Activated CD8-positive, alpha-beta memory T cell treated with anti-CD3 and anti-CD28 coated beads, Interleukin-2, amount 50 U/mL, for 4 hours (primary cell): ENCODE data around the gene CHFR.
"Not testable (repeated sequence)": the region's sequence is repeated elsewhere in the genome, so short reads cannot be mapped to it uniquely, and the experiment has no call there.

ENCODE experiments used
- DNase-seq: peaks from one replicate; pipeline ENCODE4 v3.0.0-alpha.2; 2020

CHFR gene

DNA sequence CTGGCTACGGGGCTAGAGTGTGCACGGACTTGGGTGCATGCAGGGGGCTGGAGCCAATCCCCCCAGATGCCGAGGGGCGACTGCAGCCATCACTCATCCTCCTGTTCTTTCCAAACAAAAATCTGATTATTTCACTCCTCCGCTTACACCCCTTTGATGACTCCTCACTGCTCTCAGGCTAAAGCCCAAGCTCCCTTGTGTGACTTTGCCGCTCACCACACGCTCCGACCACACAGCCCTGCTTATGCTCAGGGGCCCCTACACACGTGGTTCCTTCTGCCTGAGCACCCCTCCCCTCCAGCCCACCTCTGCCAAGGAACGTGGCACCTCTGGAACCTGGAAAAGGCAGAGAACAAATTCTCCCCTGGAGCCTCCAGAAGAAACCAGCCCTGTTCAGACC is 13.7 kb downstream of the CHFR start:
- DNase-seq: no peak

DNA sequence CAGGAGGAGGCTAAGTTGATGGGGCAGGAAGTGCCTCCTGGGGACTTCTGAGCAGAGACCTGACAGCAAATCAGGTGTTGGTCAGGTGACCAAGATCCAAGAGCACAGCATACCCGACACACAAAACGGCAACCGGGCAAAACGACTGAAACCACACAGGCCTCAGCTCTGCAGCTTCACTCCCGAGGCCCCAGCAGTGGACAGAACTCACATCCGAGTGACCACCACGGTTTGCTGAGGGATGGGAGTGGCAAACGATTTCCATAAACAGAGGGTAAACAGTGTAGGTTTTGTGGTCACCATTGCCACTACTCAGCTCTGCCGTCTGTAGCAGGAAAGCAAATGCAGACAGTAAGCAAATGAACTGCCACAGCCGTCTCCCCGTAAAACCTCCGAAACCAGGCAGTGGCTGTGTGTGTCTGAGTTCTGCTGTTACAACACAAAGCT is 14.4 kb downstream of the CHFR start:
- no peak for DNase-seq

DNA sequence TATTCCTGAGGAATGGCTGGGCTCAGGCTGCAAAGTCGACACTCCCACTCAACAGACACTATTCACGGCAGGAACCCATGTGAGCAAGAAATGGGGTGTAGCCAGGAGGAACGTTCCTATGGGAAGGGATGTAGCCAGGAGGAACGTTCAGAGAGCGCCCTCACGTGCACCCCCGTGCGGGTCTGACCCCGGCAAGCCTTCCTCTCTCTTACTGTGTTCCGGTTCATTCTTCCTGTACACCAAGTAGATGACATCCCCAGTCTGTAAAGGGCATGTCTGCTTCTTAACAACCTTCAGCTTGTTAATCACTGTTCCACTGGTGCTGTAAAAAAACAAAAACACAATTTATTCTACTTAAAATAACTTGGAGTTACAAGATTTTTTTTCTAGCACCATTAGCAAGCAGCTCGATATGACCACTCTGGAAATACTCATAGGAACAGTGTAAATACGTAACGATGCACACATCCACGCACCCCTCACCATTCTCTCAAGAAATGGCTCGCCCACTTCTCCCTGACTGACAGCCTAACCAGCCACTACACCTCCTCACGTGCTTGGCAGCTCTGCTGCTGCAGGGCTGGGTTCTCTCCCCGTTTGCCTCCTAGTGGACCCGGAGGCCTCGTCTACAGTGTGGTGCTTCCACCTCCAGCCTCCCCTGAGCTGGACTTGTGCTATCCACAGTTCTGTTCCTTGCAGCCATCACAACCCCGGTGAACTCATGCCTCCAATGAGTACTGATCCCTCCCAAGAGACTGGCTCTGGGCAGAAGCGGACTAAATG is 15.1 kb downstream of the CHFR start:
- DNase-seq: no peak

DNA sequence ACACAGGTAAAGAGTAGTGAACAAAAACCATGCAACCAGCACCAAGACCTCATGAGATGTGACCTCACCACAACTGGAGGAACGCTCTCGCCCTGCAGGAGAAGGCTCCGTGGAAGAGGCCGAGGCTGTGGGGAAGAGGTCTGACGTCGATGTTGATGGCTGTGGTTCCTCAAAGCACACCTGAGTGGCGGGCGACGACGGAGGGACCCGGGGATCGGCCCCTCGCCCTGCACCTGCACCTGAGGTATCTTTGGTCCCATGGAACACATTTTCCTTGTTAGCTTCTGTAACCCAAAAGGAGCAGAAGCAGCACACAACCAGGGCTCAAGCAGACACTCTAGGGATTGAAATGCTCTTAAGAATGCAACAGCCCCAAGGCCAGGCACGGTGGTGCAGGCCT is 17.9 kb downstream of the CHFR start:
- DNase-seq: no peak

DNA sequence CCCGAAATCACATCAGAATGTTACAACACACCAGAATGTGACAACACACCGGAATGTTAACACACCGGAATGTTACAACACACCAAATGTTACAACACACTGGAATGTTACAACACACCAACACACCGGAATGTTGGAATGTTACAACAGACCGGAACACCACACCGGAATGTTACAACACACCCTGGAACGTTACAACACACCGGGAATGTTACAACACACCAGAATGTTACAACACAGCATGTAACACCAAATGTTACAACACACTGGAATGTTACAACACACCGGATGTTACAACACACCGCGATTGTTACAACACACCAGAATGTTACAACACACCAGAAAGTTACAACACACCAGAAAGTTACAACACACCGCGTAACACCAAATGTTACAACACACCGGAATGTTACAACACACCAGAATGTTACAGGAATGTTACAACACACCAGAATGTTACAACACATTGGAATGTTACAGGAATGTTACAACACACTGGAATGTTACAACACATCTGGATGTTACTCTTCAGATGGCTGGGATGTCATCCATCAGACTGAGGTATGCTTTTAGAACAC is 21.1 kb downstream of the CHFR start:
- DNase-seq: no peak

DNA sequence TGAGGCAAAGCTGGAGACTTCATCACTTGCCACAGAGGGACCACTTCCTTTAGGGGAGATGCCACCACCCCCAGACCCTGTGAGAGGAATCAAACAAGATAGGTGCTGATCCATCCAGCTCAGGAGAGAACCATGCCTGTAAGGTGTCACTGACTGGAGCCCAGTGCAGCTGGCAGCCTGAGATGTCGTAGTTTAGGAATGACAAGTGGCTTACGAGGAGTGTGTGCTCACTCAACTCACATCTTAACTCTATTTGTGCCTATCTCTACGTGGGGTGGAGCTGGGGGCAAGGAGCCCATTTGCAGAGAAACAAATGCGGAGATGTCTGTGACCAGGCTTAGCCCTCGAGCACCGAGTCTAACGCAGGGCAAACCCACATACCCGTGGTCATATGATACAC is 25.8 kb downstream of the CHFR start:
- no peak for DNase-seq

DNA sequence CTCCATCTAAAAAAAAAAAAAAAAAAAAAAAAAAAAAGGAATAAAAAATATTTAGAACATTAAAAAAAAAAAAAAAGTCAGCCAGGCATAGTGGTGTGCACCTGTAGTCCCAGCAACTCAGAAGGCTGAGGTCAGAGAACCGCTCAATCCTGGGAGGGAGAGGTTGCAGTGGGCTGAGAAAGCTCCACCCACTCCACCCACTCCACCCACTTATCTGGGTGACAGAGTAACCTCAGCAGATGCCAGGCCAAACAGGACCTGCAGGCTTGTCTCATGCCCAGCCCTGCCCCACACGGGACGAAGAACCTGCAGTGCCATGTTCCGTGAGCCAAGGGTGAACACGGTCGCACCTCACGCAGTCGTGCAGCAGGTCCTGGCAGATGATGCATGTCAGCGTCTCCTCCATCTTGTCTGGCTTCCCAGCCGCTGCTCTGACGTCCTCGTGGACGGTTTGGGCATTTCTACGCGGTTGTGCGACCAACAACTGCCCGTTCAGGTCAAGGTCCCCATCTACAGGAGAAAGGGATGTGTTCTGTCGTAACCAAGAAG is 28.6 kb downstream of the CHFR start:
- no peak for DNase-seq

DNA sequence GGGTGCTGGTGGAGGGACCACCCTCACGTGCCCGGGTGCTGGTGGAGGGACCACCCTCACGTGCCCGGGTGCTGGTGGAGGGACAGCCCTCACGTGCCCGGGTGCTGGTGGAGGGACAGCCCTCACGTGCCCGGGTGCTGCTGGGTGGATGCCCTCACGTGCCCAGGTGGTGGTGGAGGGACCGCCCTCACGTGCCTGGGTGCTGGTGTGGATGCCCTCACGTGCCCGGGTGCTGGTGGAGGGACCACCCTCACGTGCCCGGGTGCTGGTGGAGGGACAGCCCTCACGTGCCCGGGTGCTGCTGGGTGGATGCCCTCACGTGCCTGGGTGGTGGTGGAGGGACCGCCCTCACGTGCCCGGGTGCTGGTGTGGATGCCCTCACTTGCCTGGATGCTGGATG is 30.4 kb downstream of the CHFR start:
- not testable (repeated sequence) for DNase-seq

DNA sequence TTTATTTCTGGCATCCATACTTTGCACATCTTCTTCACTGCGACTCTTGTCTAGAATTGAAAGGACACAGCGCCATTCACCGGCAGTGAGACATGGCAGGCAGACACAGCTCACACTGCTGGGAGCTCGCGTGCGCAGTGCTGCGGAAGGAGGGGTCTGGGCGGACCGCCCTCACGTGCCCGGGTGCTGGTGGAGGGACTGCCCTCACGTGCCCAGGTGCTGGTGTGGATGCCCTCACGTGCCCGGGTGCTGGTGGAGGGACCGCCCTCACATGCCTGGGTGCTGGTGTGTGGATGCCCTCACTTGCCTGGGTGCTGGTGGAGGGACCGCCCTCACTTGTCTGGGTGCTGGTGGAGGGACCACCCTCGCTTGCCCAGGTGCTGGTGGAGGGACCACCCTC is 30.8 kb downstream of the CHFR start:
- DNase-seq: no peak

DNA sequence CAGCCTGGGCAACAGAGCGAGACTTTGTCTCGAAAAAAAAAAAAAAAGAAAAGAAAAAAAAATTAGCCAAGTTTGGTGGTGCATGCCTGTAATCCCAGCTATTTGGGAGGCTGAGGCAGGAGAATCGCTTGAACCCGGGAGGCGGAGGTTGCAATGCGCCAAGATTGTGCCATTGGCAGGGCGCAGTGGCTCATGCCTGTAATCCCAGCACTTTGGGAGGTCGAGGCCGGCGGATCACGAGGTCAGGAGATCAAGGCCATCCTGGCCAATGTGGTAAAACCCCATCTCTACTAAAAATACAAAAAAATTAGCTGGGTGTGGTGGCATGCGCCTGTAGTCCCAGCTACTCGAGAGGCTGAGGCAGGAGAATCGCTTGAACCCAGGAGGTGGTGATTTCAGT is 32.2 kb downstream of the CHFR start:
- DNase-seq: not testable (repeated sequence)

DNA sequence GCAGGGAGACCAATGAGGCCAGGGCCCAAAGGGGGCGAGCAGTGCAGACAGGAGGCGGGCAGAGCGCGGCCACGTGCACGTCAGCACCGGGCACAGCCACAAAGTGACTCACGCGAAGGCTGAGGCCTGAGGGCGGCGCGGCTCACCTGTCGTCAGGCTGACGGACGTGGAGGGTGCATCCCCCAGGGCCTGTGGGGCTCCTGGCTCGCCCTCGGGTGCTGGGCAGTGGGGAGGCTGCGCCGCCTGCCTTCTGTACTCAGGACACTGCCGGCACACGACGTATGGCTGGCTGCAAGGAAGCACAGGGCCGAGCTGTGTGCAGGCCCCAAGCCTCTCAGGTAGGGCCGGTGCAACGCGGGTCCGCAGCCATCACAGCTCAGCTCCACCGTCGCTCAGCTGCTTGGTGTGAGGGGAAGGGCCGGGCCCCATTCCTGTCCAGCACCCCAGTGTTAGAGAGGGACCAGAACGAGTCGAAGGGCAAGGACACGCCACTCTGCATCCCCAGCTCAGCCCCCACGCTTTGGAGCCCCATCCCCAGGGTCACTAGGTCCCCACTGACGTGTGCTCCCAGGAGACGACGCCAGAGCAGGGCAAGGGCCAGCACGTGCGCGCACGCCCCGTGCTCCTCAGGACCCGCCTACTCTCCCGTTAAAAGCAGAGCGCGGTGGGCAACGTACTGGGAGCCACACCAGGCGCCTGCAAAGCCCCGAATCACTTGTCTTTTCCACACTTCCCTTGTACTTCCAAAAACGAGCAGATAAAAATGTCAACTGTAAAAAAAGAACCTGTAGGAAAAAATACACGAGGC is 33.9 kb downstream of the CHFR start:
- DNase-seq: no peak

DNA sequence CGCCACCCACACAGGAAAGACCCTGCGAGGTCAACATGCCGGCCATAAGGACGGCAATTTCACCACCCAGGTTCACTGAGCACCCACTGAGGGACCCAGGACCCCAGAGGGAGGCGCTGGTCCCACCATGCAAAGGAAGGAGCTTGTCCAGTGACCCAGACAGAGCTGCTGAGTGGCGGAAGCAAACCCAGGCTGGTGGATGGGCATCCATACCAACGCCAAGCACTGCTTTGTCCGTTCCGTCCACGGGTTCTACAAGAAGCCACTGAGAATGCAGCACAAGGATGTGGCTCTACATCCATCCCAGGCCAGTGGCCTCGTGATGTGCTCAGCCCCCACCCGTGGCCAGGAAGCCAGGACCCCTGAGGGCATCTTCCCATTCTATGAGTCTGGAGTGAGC is 34.9 kb downstream of the CHFR start:
- DNase-seq: no peak

DNA sequence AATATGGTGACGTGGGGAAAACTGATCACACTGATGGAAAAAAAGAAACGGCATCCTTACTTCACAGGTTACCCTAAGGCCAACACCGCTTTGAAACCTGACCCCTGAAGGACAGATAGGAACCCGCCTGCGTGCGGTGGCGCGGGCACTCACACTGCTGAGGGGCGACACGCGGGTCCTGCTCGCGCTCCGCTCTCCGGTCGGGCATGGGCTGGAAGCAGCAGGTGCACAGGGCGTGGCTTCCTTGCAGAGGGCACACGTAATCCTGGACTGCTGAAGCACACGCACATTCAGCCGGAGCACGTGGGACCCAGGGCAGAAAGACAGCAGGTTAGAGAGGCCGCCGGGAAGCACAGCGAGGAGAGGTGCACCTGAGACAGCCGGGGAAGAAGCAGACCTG is 35.9 kb downstream of the CHFR start:
- no peak for DNase-seq

DNA sequence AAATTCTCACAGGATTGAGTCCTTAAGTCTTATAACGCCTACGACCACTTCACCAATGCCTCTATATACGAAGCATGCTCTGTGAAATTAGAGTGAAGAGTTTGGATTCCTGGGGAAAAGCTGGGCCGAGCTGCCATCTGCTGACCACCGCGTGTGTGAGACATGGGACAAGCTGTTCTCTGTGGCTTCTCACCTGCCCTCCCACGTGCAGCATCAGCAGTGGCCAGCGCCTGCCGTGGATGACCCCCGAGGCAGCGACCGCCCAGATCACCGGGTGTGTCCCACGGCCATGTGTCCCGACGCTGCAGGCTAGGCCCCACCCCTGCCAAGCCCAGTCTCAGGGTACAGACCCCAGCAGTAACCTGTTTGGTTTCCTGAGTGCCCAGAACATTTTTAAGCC is 37.1 kb downstream of the CHFR start:
- DNase-seq: no peak

DNA sequence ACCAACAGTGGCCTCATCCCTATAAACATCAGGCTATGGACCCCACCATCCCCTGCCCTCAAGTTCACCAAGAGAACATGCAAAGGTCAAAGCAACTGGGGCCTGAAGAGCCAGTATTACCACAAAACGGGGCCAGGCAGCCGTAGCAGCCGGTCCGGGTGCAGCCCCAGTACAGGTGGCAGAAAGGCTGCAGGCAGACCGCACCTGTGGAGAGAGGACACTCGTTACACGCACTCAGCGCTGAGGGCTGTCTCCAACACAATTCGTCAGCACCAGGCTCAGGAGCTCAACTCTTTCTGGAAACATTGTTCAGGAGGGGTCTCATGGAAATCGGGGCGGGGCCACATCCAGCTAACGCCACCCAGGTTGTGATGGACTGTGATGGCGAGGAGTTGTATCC is 38.9 kb downstream of the CHFR start:
- DNase-seq: no peak

DNA sequence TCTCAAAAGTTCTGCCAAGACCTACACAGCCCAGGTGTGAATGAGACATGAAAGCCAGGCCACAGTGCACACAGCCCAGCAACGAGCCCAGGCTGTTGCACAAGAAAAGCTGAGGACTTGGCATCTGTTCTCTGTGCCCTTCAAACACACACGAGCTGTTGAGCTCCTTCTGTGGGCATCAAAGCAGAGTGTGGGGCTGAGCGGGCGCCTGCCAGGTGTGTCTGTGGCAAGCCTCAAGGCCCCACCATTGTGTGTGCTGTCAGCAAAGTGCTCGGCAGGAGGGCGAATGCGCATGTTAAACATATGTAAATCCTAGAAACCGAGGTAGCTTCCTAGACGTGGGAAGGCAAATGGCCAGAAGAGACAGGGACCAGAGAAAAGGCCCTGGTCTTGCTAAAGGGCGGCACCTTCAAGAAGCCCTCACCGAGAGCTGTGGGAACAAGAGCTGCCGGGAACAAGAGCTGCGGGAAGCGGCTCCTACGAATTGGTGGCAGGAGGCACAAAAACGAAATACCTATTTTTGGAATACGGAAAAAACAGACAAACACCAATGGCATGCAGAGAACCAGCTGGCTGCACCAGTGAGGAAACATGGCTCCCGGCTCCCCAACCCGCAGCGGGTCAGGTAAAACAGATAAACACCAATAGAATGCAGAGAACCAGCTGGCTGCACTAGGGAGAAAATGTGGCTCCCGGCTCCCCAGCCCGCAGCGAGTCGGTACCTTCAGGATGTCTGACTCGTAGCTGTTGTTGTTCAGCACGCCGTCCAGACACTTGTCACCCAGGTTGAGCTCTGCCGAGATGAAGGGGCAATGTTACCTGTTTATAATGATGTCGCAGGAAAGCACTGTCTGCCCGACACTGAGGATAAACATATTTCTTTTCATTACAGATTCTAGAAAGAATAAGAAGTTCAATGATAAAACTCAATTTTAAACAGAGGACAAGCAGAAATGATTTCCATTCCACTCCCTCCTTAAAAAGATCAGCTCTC is 39.7 kb downstream of the CHFR start:
- DNase-seq: no peak

DNA sequence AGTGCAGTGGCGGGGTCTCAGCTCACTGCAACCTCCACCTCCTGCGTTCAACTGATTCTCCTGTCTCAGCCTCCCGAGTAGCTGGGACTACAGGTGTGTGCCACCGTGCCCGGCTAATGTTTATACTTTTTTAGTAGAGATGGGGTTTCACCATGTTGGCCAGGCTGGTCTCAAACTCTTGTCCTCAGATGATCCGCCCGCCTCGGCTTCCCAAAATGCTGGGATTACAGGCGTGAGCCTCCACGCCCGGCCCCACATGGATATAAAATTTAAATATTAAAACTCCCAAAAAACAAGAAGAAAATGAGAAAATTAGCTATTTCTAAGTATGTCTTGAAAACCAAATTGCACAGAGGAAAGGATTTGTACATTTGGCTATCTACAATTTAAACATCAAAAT is 42.7 kb downstream of the CHFR start:
- not testable (repeated sequence) for DNase-seq

DNA sequence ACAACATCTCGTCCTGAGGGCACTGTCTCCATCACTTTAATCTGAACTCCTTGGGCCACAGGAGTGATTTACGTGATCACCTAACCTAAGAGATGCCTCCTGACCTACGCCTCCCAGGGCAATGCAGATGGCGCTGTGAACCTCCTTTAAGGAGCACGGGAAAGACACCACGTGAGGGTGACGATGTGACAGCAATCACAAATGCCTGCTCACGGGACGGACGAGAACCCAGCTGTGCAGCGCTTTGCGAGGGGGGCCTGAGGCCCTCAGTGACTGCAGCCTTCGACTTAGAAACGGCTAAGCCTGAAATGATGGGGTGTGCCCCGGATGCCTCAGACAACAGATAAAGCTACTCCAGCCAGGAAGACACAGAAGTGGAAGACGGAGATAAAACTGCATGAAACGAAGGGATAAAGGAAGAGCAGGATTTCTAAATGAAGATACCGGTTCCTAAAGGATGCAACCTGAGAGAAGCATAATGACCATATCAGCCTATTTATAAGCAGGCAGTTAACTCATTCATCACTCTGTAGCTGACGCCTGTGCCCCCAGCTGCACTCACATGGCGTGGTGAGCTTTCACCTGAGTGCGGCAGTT is 44.9 kb downstream of the CHFR start:
- no peak for DNase-seq

DNA sequence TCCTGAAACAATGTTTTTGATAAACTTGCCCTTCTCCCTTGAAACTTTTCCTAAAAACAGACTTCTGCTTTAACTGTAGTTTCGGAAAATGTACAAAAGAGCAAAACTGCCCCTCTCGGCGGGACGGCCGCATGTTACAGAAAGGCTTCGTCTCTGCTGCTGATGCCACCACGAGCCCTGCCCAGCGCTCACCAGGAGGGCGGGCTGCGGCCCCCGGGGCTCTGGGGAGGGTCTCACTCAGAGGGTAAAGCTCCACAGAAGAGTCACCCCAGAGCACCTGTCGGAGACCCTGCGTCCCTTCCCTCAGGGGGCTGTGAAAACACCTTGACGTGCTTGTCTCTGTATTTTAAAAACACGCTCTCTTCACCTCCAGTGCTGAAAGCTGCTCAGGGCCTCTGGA is 46.3 kb downstream of the CHFR start:
- DNase-seq: no peak

DNA sequence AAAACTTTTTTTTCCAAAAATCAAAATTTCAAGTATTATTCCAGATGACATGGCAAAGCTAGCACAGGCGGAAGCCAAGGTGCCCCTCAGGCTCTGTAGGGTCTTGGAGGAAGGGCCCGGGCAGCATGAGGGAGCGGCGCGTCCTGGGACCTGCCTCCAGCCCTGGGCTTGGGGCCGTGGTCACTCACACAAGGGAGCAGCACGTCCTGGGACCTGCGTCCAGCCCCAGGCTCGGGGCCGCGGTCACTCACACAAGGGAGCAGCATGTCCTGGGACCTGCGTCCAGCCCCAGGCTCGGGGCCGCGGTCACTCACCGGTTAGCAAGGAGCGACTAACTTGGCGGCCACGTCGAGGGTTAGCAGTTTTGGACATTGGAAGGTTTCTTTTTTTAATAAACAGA is 46.9 kb downstream of the CHFR start:
- no peak for DNase-seq

DNA sequence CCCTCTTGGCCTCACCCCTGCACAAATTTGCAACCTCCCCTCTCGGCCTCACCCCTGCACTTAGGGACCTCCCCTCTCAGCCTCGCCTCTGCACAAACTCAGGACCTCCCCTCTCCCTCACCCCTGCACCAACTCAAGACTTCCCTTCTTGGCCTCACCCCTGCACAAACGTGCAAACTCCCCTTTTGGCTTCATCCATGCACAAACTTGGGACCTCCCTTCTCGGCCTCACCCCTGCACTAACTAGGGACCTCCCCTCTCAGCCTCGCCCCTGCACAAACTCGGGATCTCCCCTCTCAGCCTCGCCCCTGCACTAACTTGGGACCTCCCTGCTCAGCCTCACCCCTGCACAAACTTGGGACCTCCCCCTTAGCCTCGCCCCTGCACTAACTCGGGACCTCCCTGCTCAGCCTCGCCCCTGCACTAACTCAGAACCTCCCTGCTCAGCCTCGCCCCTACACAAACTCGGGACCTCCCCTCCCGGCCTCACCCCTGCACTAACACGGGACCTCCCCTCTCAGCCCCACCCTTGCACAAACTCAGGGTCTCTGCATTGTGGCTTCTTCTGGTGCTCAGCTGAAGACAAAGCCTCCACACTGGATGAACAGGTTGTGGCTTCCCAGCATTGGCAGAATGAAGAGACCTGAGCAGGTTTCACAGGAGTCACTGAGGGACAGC is 47.7 kb downstream of the CHFR start:
- DNase-seq: no peak
